H1 (cell line): ENCODE results near the gene CEACAM20. TPM values are rescaled to one million over a fixed set of nuclear protein-coding genes. Genes with fewer than 3 reads are reported as not detected.

Experiments
- CTCF ChIA-PET: fragments of 300-600 bp; sonication (Branson Sonifier 250); formaldehyde crosslinking; loops from one replicate; lab custom pipeline; 2021; ENCODE audit not compliant: partially characterized antibody; lab: Charles Lee
- POLR2A ChIA-PET: fragments of 300-600 bp; sonication (Branson Sonifier 250); formaldehyde crosslinking; loops from one replicate; lab custom pipeline; 2021; ENCODE audit warnings: inconsistent platforms; ENCODE audit not compliant: partially characterized antibody; lab: Charles Lee
- DNase-seq, 2 experiments: peaks; one replicate each; pipeline versions ENCODE4 v3.0.0 to v3.0.0-alpha.2; 2010 to 2022; ENCODE audit warnings: low spot score in 2 of 2, low read depth in 1 of 2, mixed read lengths in 1 of 2
- FAIRE-seq: peaks from 2 replicates; lab custom pipeline; 2011; peaks lifted over from hg19 to GRCh38; lab: Jason Lieb, UNC
- H2AFZ ChIP-seq: 2 replicates; pipeline ENCODE4 v1.8.1; 2012; ENCODE audit warnings: low read length, inconsistent platforms
- H2AK5ac ChIP-seq: 2 replicates; pipeline ENCODE4 v1.6.1; 2013; ENCODE audit warnings: low read depth, low read length
- H2BK120ac ChIP-seq: replicated peaks from 2 replicates; pipeline ENCODE3; 2013; ENCODE audit warnings: low read depth, low read length, inconsistent platforms
- H2BK12ac ChIP-seq: 2 replicates; pipeline ENCODE4 v1.6.1; 2013; ENCODE audit warnings: low read depth, low read length
- H2BK15ac ChIP-seq: 2 replicates; pipeline ENCODE4 v1.6.1; 2013; ENCODE audit warnings: low read length
- H2BK20ac ChIP-seq: 2 replicates; pipeline ENCODE4 v1.6.1; 2013; ENCODE audit warnings: low read length
- H2BK5ac ChIP-seq: 2 replicates; pipeline ENCODE4 v1.6.1; 2013; ENCODE audit warnings: low read depth, low read length
- H3K14ac ChIP-seq: 2 replicates; pipeline ENCODE4 v1.6.1; 2013; ENCODE audit warnings: inconsistent platforms; ENCODE audit not compliant: insufficient read length
- H3K18ac ChIP-seq: 2 replicates; pipeline ENCODE4 v1.6.1; 2013; ENCODE audit warnings: low read length; ENCODE audit errors: extremely low read depth
- H3K23ac ChIP-seq: 2 replicates; pipeline ENCODE4 v1.6.1; 2013; ENCODE audit warnings: inconsistent platforms; ENCODE audit not compliant: insufficient read length
- H3K23me2 ChIP-seq: 2 replicates; pipeline ENCODE4 v1.6.1; 2013; ENCODE audit warnings: low read depth, low read length
- H3K27ac ChIP-seq: 2 replicates; pipeline ENCODE4 v1.6.1; 2011; ENCODE audit warnings: low read depth, low read length, inconsistent platforms
- H3K27me3 ChIP-seq, 4 experiments: replicated peaks in 1 of 4; 1 replicate in 1 of 4; 2 replicates in 3 of 4; pipeline versions ENCODE4 v1.6.1 to v1.8.1; 2011 to 2013; ENCODE audit warnings: low read length in 3 of 4, mild to moderate bottlenecking in 3 of 4, inconsistent platforms in 2 of 4, mixed read lengths in 2 of 4, moderate library complexity in 1 of 4; ENCODE audit not compliant: control insufficient read depth in 3 of 4, insufficient read depth in 3 of 4; ENCODE audit errors: extremely low read depth in 1 of 4
- H3K36me3 ChIP-seq, 4 experiments: 2 replicates each; pipeline versions ENCODE4 v1.6.1 to v1.8.1; 2011 to 2013; ENCODE audit warnings: mild to moderate bottlenecking in 4 of 4, low read length in 3 of 4, moderate library complexity in 2 of 4, control low read depth in 1 of 4, inconsistent platforms in 1 of 4; ENCODE audit not compliant: insufficient read depth in 4 of 4, control insufficient read depth in 2 of 4
- H3K4ac ChIP-seq: replicated peaks from 2 replicates; pipeline ENCODE3; 2013; ENCODE audit warnings: low read length, low read depth, mixed read lengths, inconsistent platforms; ENCODE audit not compliant: insufficient read length
- H3K4me1 ChIP-seq, 4 experiments: replicated peaks in 1 of 4; 1 replicate in 1 of 4; 2 replicates in 3 of 4; pipeline versions ENCODE4 v1.6.1 to v1.8.1; 2011 to 2013; ENCODE audit warnings: low read length in 3 of 4, inconsistent platforms in 2 of 4, mixed read lengths in 1 of 4; ENCODE audit not compliant: insufficient read depth in 4 of 4, control insufficient read depth in 3 of 4
- H3K4me2 ChIP-seq, 2 experiments: 2 replicates each; pipeline versions ENCODE4 v1.6.1 to v1.8.1; 2011 to 2013; ENCODE audit warnings: low read depth in 2 of 2, low read length in 2 of 2, control low read depth in 1 of 2, inconsistent platforms in 1 of 2, mild to moderate bottlenecking in 1 of 2; ENCODE audit not compliant: insufficient read depth in 1 of 2
- H3K4me3 ChIP-seq, 4 experiments: fragments of 200-600, 300-600 bp in 1 of 4; sonication (generic), shearing (Covaris generic), sonication (Bioruptor Twin) in 1 of 4; 2 replicates each; pipeline versions ENCODE4 v1.5.1 to v1.8.1; 2011 to 2016; ENCODE audit warnings: low read length in 4 of 4, low read depth in 3 of 4, control low read depth in 2 of 4, inconsistent platforms in 2 of 4, mild to moderate bottlenecking in 2 of 4, mixed read lengths in 1 of 4, moderate library complexity in 1 of 4; ENCODE audit not compliant: insufficient read depth in 2 of 4; ENCODE audit errors: extremely low read depth in 1 of 4
- H3K56ac ChIP-seq: replicated peaks from 2 replicates; pipeline ENCODE3; 2013; ENCODE audit warnings: low read depth, mild to moderate bottlenecking, mixed read lengths, low read length, inconsistent platforms; ENCODE audit not compliant: insufficient read length
- H3K79me1 ChIP-seq: 2 replicates; pipeline ENCODE4 v1.6.1; 2013; ENCODE audit warnings: low read depth, low read length, control low read depth
- H3K79me2 ChIP-seq, 2 experiments: 2 replicates each; pipeline versions ENCODE4 v1.6.1 to v1.8.1; 2012 to 2013; ENCODE audit warnings: low read length in 2 of 2, mild to moderate bottlenecking in 2 of 2, inconsistent platforms in 1 of 2; ENCODE audit not compliant: insufficient read depth in 2 of 2, control insufficient read depth in 1 of 2
- H3K9ac ChIP-seq, 4 experiments: replicated peaks in 1 of 4; 1 replicate in 1 of 4; 2 replicates in 3 of 4; pipeline versions ENCODE4 v1.6.1 to v1.8.1; 2011 to 2013; ENCODE audit warnings: low read depth in 3 of 4, low read length in 3 of 4, control low read depth in 2 of 4, mild to moderate bottlenecking in 2 of 4, moderate library complexity in 2 of 4, inconsistent platforms in 1 of 4; ENCODE audit errors: extremely low read depth in 1 of 4
- H3K9me3 ChIP-seq, 2 experiments: 2 replicates each; pipeline versions ENCODE4 v1.6.1 to v1.8.1; 2012 to 2013; ENCODE audit warnings: mild to moderate bottlenecking in 2 of 2, moderate library complexity in 2 of 2, control low read depth in 1 of 2, inconsistent platforms in 1 of 2, low read depth in 1 of 2, low read length in 1 of 2, mixed read lengths in 1 of 2; ENCODE audit not compliant: insufficient read depth in 2 of 2
- H4K20me1 ChIP-seq, 2 experiments: replicated peaks in 1 of 2; 2 replicates each; pipeline versions ENCODE3 to v1.8.1; 2011 to 2013; ENCODE audit warnings: inconsistent platforms in 2 of 2, low read length in 2 of 2, mild to moderate bottlenecking in 1 of 2; ENCODE audit not compliant: insufficient read depth in 2 of 2, control insufficient read depth in 1 of 2
- H4K5ac ChIP-seq: 2 replicates; pipeline ENCODE4 v1.6.1; 2013; ENCODE audit warnings: low read length, low read depth, mixed read lengths, inconsistent platforms; ENCODE audit not compliant: insufficient read length
- H4K8ac ChIP-seq: 2 replicates; pipeline ENCODE4 v1.8.0; 2013; ENCODE audit warnings: mild to moderate bottlenecking, moderate library complexity, low read length, inconsistent platforms; ENCODE audit not compliant: insufficient read depth; ENCODE audit errors: extremely low read depth
- H4K91ac ChIP-seq: replicated peaks from 2 replicates; pipeline ENCODE3; 2013; ENCODE audit warnings: low read length, mixed read lengths, inconsistent platforms; ENCODE audit not compliant: insufficient read length
- POLR2AphosphoS5 ChIP-seq: IDR thresholded peaks from 2 replicates; pipeline ENCODE4 v1.6.1; 2011; ENCODE audit warnings: low read depth, low read length
- WGBS, 2 experiments: shearing (Covaris generic) in 1 of 2; methylation state at CpG; one replicate each; pipeline versions ENCODE4 v1.1.6 to v1.1.7; 2013 to 2015; ENCODE audit warnings: low lambda C conversion rate in 2 of 2, mixed read lengths in 2 of 2, inconsistent platforms in 1 of 2, low coverage in 1 of 2, missing lambda C conversion rate in 1 of 2; ENCODE audit not compliant: insufficient replicate concordance in 2 of 2, insufficient coverage in 1 of 2, insufficient read length in 1 of 2; ENCODE audit errors: extremely low coverage in 1 of 2, missing lambda C conversion rate in 1 of 2; 5-methylcytosine and 5-hydroxymethylcytosine counted together
- polyA plus RNA-seq, 7 experiments: library from polyadenylated mRNA; depleted of rRNA in 3 of 7; stranded (reverse) in 5 of 7; unstranded in 2 of 7; fragments of >200 nt in 5 of 7; fragments of 200-250 nt in 2 of 7; gene quantifications; 1 replicate in 5 of 7; 2 replicates in 1 of 7; 4 replicates in 1 of 7; pipeline versions ENCODE4 v1.2.1 to v1.2.3, GENCODE V29; 2011 to 2013; ENCODE audit warnings: missing spikeins in 2 of 7, mixed read lengths in 2 of 7
- total RNA-seq: library from RNA; stranded (reverse); fragmentation: NEBNext Ultra II Directional; extraction: Animal tissue kit (Norgen Biotek cat#: 25700); gene quantifications from 2 replicates; pipeline ENCODE4 v1.2.1, GENCODE V29; 2021
- TF ChIP-seq, protein P1 (sequence below): IDR thresholded peaks from 2 replicates; pipeline ENCODE4 v1.6.1; 2012; ENCODE audit warnings: inconsistent platforms

Gene CEACAM20
- total and polyA plus RNA-seq, 2 of the 8 experiments (the other 6 are each of a cell fraction or from before 2014, with no cell fraction given) = not detected

DNA sequence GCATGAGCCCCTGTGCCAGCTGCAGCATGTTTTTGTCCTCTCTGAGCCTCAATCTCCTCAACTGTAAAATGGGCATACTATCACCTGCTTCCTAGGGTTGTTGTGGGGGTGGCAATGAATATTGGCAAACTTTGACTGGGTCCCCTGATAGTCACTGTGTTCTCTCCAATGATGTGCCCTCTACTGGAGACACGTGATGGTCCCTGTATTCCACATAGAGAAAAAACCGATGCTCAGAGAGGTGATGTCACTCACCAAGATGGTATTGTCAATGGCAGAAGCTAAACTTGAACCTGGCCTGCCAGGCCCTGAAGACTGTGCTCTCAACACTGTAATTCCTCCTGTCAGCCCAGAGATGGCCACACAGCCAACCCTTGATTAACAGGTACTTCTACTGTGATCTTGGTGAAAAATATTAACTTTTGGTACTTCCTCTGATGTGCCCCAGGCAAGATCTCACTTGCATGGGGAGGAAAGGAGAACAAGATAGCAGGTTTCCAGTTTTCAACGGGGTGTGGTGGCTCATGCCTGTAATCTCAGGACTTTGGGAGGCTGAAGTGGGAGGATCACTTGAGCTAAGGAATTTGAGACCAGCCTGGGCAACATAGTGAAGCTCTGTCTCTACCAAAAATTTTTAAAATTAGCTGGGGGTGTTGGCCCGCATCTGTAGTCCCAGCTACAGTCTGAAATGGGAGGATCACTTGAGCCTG is 3.6 kb downstream of the CEACAM20 start:
- H3K18ac ChIP-seq = no peak overlapping the region
- H3K27ac ChIP-seq = no peak overlapping the region
- no peak overlapping the region for H3K14ac ChIP-seq
- H2BK120ac ChIP-seq = no peak overlapping the region
- FAIRE-seq = no peak
- H3K23ac ChIP-seq = no peak overlapping the region
- no peaks in the 10 kb centered on the region for H3K79me1 ChIP-seq
- H3K4me3 ChIP-seq = no peak overlapping the region
- H3K36me3 ChIP-seq = no peaks in the 10 kb centered on the region
- H2AK5ac ChIP-seq = no peak overlapping the region
- no peak overlapping the region for H2BK5ac ChIP-seq
- no peaks in the 10 kb centered on the region for H3K27me3 ChIP-seq
- ChIA-PET CTCF (interaction anchor here (0.8 kb wide), 1 partner anchor 11 kb away, joined by 4 read pairs; no protein-coding TSS in a partner anchor), POLR2A (no interaction called here)
- H3K56ac ChIP-seq = no peak overlapping the region
- no peak overlapping the region for H3K9ac ChIP-seq
- no peak overlapping the region for H3K4me2 ChIP-seq
- 0 out of 4 replicates have a peak, but pooled peaks cover 0 to 3% of the 10 kb centered on the region in 2 experiments for H3K79me2 ChIP-seq
- no peak overlapping the region for H4K5ac ChIP-seq
- WGBS, 2 experiments = 61% methylated on average over 4 of the region's 4 CpGs; no CpG with 5 or more reads in 1 of the 2 experiments
- no peak overlapping the region for H4K8ac ChIP-seq
- no peak overlapping the region for H2BK20ac ChIP-seq
- peaks cover 50 to 56% of the 10 kb centered on the region in 2 experiments for H3K9me3 ChIP-seq
- no peaks in the 10 kb centered on the region for H3K4me1 ChIP-seq
- no peak overlapping the region for H2BK12ac ChIP-seq
- peaks cover 5% of the 10 kb centered on the region; the same call in 1 of the 2 replicates for H3K23me2 ChIP-seq
- H4K91ac ChIP-seq = no peak overlapping the region
- no peak for TF ChIP-seq POLR2AphosphoS5
- TF ChIP-seq, protein P1, sequence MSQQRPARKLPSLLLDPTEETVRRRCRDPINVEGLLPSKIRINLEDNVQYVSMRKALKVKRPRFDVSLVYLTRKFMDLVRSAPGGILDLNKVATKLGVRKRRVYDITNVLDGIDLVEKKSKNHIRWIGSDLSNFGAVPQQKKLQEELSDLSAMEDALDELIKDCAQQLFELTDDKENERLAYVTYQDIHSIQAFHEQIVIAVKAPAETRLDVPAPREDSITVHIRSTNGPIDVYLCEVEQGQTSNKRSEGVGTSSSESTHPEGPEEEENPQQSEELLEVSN = no peak
- H2BK15ac ChIP-seq = no peak overlapping the region
- no peaks in the 10 kb centered on the region for H4K20me1 ChIP-seq
- no peak overlapping the region for H3K4ac ChIP-seq
- H2AFZ ChIP-seq = no peak overlapping the region
- no peak for DNase-seq
